Vagina (tissue), 2 donors: ENCODE measurements around the gene SUGCT. TPM values are rescaled to one million over a fixed set of nuclear protein-coding genes. Genes with fewer than 3 reads are reported as not detected.

Experiments
- DNase-seq, 2 donors: peaks; one replicate each; pipeline ENCODE4 v3.0.0-alpha.2; 2017; ENCODE audit errors: extremely low spot score in 2 of 2
- H3K27ac ChIP-seq: fragments of 200-600 bp; sonication (generic); one replicate; pipeline ENCODE4 v1.5.1; 2019
- H3K27me3 ChIP-seq: fragments of 200-600 bp; sonication (generic); one replicate; pipeline ENCODE4 v1.5.1; 2019
- H3K36me3 ChIP-seq, 2 donors: fragments of 200-600 bp; sonication (generic); one replicate each; pipeline ENCODE4 v1.5.1; 2017 to 2019
- H3K4me1 ChIP-seq: fragments of 200-600 bp; sonication (generic); one replicate; pipeline ENCODE4 v1.5.1; 2019
- H3K4me3 ChIP-seq, 2 donors: fragments of 200-600 bp; sonication (generic); 1 replicate in 1 of 2; 2 replicates in 1 of 2; pipeline ENCODE4 v1.5.1; 2016 to 2019
- H3K9me3 ChIP-seq: fragments of 200-600 bp; sonication (generic); one replicate; pipeline ENCODE4 v1.5.1; 2019
- CTCF ChIP-seq, 3 experiments: fragments of 450-650 bp in 2 of 3; fragments of 200-600 bp in 1 of 3; sonication (generic) in 1 of 3; IDR thresholded peaks; one replicate each; pipeline ENCODE4 v1.5.1; 2017 to 2019; ENCODE audit warnings: antibody characterized with exemption in 3 of 3, mild to moderate bottlenecking in 2 of 3, moderate library complexity in 2 of 3
- POLR2A ChIP-seq, 2 donors: fragments of 450-650 bp; IDR thresholded peaks; one replicate each; pipeline ENCODE4 v1.6.1; 2017; ENCODE audit warnings: antibody characterized with exemption in 2 of 2, mild to moderate bottlenecking in 2 of 2, moderate library complexity in 2 of 2
- POLR2AphosphoS5 ChIP-seq, 2 donors: sonication (generic); formaldehyde crosslinking; IDR thresholded peaks; one replicate each; pipeline ENCODE4 v1.9.0; 2017; ENCODE audit warnings: antibody characterized with exemption in 2 of 2, mild to moderate bottlenecking in 2 of 2, low read depth in 1 of 2; ENCODE audit not compliant: insufficient read depth in 1 of 2
- intact Hi-C: fragments of 100-400 bp; cut with DNase I; formaldehyde crosslinking; loops from one replicate; pipeline ENCODE4 v1.15.1; 2023
- total RNA-seq: library from RNA; depleted of rRNA; stranded (reverse); fragments of >200 nt; gene quantifications from one replicate; pipeline ENCODE4 v1.2.3, GENCODE V29; 2016

The SUGCT gene
- total RNA-seq, 1 donor from 2014 or later, result 2.2 TPM

- Histone ChIP-seq H3K4me1 (no peaks in the 10 kb centered on the region), H3K36me3 (no peaks in the 10 kb centered on the region), H3K4me3 (no peak overlapping the region), H3K27ac (no peak overlapping the region), H3K27me3 (no peaks in the 10 kb centered on the region), H3K9me3 (no peaks in the 10 kb centered on the region)
- TF ChIP-seq POLR2AphosphoS5 (IDR thresholded peaks at IDR 0.05; ENCODE audit: insufficient read depth in 1 of 2, low read depth in 1 of 2), result no peak
- no peak for TF ChIP-seq CTCF (IDR thresholded peaks at IDR 0.05)
- TF ChIP-seq POLR2A (IDR thresholded peaks at IDR 0.05), result no peak
- intact Hi-C loops, result no loop called here
- no peak for DNase-seq
Measured at GRCh38 chr7:40429826-40430225, 295.0 kb downstream of the SUGCT start.

GRCh38 chr7:40432046-40432445 lies 297.2 kb downstream of the SUGCT start:
- no peak for TF ChIP-seq POLR2A (IDR thresholded peaks at IDR 0.05)
- TF ChIP-seq POLR2AphosphoS5 (IDR thresholded peaks at IDR 0.05; ENCODE audit: insufficient read depth in 1 of 2, low read depth in 1 of 2), result no peak
- no peak for TF ChIP-seq CTCF (IDR thresholded peaks at IDR 0.05)
- no peak overlapping the region for H3K27ac ChIP-seq
- DNase-seq, result no peak
- H3K36me3 ChIP-seq, result no peaks in the 10 kb centered on the region
- intact Hi-C loops, result no loop called here
- no peaks in the 10 kb centered on the region for H3K27me3 ChIP-seq
- H3K9me3 ChIP-seq, result no peaks in the 10 kb centered on the region
- H3K4me1 ChIP-seq, result no peaks in the 10 kb centered on the region
- no peak overlapping the region for H3K4me3 ChIP-seq

GRCh38 chr7:40436710-40437109 lies 301.9 kb downstream of the SUGCT start:
- Histone ChIP-seq H3K36me3 (no peaks in the 10 kb centered on the region), H3K4me3 (no peak overlapping the region), H3K27ac (no peak overlapping the region), H3K9me3 (no peaks in the 10 kb centered on the region), H3K27me3 (no peaks in the 10 kb centered on the region), H3K4me1 (no peaks in the 10 kb centered on the region)
- DNase-seq, result no peak
- intact Hi-C loops, result no loop called here
- TF ChIP-seq CTCF (IDR thresholded peaks at IDR 0.05), result no peak
- no peak for TF ChIP-seq POLR2AphosphoS5 (IDR thresholded peaks at IDR 0.05; ENCODE audit: insufficient read depth in 1 of 2, low read depth in 1 of 2)
- TF ChIP-seq POLR2A (IDR thresholded peaks at IDR 0.05), result no peak

- H3K36me3 ChIP-seq, result no peaks in the 10 kb centered on the region
- no peaks in the 10 kb centered on the region for H3K27me3 ChIP-seq
- H3K4me3 ChIP-seq, result no peak overlapping the region
- H3K27ac ChIP-seq, result no peak overlapping the region
- no peaks in the 10 kb centered on the region for H3K4me1 ChIP-seq
- no peak for DNase-seq
- no peaks in the 10 kb centered on the region for H3K9me3 ChIP-seq
- intact Hi-C loops, result no loop called here
- no peak for TF ChIP-seq POLR2AphosphoS5 (IDR thresholded peaks at IDR 0.05; ENCODE audit: insufficient read depth in 1 of 2, low read depth in 1 of 2)
- TF ChIP-seq CTCF (IDR thresholded peaks at IDR 0.05), result no peak
- TF ChIP-seq POLR2A (IDR thresholded peaks at IDR 0.05), result no peak
Measured at GRCh38 chr7:40437498-40437897, 302.7 kb downstream of the SUGCT start.

- TF ChIP-seq POLR2AphosphoS5 (IDR thresholded peaks at IDR 0.05; ENCODE audit: insufficient read depth in 1 of 2, low read depth in 1 of 2) (no peak), CTCF (IDR thresholded peaks at IDR 0.05) (no peak)
- no peak for DNase-seq
- H3K27ac ChIP-seq, result no peak overlapping the region
- H3K27me3 ChIP-seq, result no peaks in the 10 kb centered on the region
- H3K4me3 ChIP-seq, result no peak overlapping the region
- no peaks in the 10 kb centered on the region for H3K36me3 ChIP-seq
- no peaks in the 10 kb centered on the region for H3K9me3 ChIP-seq
- no peaks in the 10 kb centered on the region for H3K4me1 ChIP-seq
- intact Hi-C loops, result no loop called here
Measured at GRCh38 chr7:40437936-40438634, 303.3 kb downstream of the SUGCT start.
